ENCODE data around the gene KRTAP10-10.

- TF ChIP-seq CTCF (IDR thresholded peaks at IDR 0.05) (no peak), POLR2A (IDR thresholded peaks at IDR 0.05) (no peak)
Observed at GRCh38 chr21:44603911-44604310, 33.2 kb upstream of the KRTAP10-10 start.
